IPS-15b (cell line): ENCODE results near the gene CBX1.
A peak's percentile ranks its signal among the peaks of the same experiment; 100 is the strongest.

Experiments used
- H3K27me3 ChIP-seq: one replicate; pipeline ENCODE4 v1.6.1; 2013; ENCODE audit warnings: low read length; ENCODE audit not compliant: control insufficient read depth, insufficient read depth
- H3K36me3 ChIP-seq: one replicate; pipeline ENCODE4 v1.6.1; 2013; ENCODE audit warnings: low read length; ENCODE audit not compliant: control insufficient read depth, insufficient read depth
- H3K4me1 ChIP-seq: one replicate; pipeline ENCODE4 v1.6.1; 2013; ENCODE audit warnings: mild to moderate bottlenecking, low read length; ENCODE audit not compliant: control insufficient read depth, insufficient read depth
- H3K4me3 ChIP-seq: one replicate; pipeline ENCODE4 v1.5.1; 2013; ENCODE audit warnings: low read depth, low read length
- H3K9ac ChIP-seq: one replicate; pipeline ENCODE4 v1.6.1; 2013; ENCODE audit warnings: low read depth, mild to moderate bottlenecking, low read length
- H3K9me3 ChIP-seq: one replicate; pipeline ENCODE4 v1.6.1; 2013; ENCODE audit warnings: mild to moderate bottlenecking, low read length; ENCODE audit not compliant: control insufficient read depth, insufficient read depth

Gene CBX1

GRCh38 chr17:48055531-48056245, 45.6 kb downstream of the CBX1 start:
- H3K4me1 ChIP-seq = peaks cover 36% of the 10 kb centered on the region
- H3K36me3 ChIP-seq = peaks cover 58% of the 10 kb centered on the region
- H3K9ac ChIP-seq = peak overlapping the region; percentile 74
- H3K27me3 ChIP-seq = no peaks in the 10 kb centered on the region
- H3K4me3 ChIP-seq = peak overlapping the region; percentile 86
- no peaks in the 10 kb centered on the region for H3K9me3 ChIP-seq

GRCh38 chr17:48054238-48055185, 46.8 kb downstream of the CBX1 start:
- H3K4me3 ChIP-seq = peak overlapping the region; percentile 86
- peaks cover 49% of the 10 kb centered on the region for H3K36me3 ChIP-seq
- H3K4me1 ChIP-seq = peaks cover 40% of the 10 kb centered on the region
- H3K27me3 ChIP-seq = no peaks in the 10 kb centered on the region
- H3K9ac ChIP-seq = peak overlapping the region; percentile 74
- H3K9me3 ChIP-seq = no peaks in the 10 kb centered on the region

DNA sequence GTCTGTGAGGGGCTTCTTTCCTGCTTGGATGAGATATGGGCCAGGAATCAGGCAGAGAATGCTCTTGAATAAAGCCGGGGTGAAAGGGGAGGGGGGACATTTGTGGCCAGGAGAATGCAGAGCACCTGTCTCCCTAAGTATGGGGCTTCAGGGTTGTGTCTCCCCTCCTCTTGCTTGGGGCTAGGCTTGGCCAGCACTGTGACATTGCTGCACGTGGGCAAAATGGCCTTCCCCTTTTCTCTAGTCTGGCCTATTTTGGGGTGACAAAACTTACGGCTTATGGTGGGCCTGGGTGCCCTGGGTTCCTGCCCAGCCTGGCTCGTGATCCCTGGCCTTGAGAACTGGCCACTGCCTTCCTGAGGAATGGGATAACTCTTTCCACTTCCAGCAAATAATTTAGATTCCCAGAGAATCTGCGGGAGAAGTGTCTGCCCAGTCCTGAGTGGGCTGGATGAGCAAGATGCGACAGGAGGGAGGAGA, 47.5 kb downstream of the CBX1 start:
- Histone ChIP-seq H3K4me1 (peaks cover 40% of the 10 kb centered on the region), H3K36me3 (peaks cover 42% of the 10 kb centered on the region), H3K27me3 (no peaks in the 10 kb centered on the region), H3K9ac (no peak overlapping the region), H3K9me3 (no peaks in the 10 kb centered on the region), H3K4me3 (peak overlapping the region; percentile 42)

DNA sequence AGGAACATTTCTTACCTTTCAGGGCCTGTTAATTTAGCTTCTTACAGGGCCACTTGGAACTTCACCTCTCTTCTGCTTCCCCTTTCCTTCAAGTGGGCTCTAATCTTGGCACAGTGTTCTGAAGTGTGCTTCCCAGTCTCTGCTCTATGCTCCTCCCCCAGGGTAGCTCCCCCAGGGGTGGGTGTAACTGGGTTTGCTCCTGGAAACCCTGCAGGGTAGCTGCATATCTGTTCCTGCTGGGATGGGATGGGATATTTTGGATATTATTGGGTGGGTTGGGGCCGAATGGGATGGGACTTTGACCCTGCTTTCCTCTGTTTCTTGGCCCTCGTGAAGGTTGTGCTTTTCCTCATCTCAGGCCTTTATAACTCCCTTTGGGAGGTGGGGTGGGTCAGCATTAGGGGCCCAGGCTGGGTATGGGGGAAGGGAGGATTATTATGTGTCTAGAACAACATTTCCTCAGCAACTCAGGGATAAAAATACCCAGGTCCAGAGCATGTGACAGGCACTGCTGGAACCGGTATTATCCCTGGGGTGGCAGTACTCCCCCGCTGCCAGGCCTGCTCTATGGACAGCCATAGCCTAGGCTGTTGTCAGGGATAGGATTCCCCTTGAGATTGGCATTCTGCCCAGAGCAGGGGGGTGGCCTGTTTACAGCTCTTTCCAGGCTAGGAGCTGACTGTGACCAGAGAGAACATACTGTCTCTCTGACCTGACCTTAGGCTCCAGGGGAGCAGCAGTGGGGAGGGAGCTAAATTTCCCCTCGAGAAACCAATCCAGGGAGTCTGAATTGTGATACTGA, 48.1 kb downstream of the CBX1 start:
- peak overlapping the region; percentile 8 for H3K9ac ChIP-seq
- no peaks in the 10 kb centered on the region for H3K9me3 ChIP-seq
- H3K4me3 ChIP-seq = peak overlapping the region; percentile 42
- H3K27me3 ChIP-seq = no peaks in the 10 kb centered on the region
- H3K4me1 ChIP-seq = peaks cover 40% of the 10 kb centered on the region
- peaks cover 36% of the 10 kb centered on the region for H3K36me3 ChIP-seq

- Histone ChIP-seq H3K9me3 (no peaks in the 10 kb centered on the region), H3K27me3 (no peaks in the 10 kb centered on the region), H3K36me3 (peaks cover 23% of the 10 kb centered on the region), H3K4me3 (peak overlapping the region; percentile 27), H3K9ac (no peak overlapping the region), H3K4me1 (peaks cover 40% of the 10 kb centered on the region)
Observed at GRCh38 chr17:48051706-48052486, 49.4 kb downstream of the CBX1 start.

DNA sequence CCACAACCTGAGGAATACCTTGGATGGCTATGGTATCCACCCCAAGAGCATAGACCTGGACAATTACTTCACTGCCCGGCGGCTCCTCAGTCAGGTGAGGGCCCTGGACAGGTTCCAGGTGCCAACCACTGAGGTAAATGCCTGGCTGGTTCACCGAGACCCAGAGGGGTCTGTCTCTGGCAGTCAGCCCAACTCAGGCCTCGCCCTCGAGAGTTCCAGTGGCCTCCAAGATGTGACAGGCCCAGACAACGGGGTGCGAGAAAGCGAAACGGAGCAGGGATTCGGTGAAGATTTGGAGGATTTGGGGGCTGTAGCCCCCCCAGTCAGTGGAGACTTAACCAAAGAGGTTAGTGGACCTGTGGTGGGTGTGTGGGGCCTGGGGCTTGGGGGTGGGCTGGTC, 50.0 kb downstream of the CBX1 start:
- no peaks in the 10 kb centered on the region for H3K27me3 ChIP-seq

GRCh38 chr17:48048384-48049126, 52.7 kb downstream of the CBX1 start:
- Histone ChIP-seq H3K27me3 (no peaks in the 10 kb centered on the region), H3K36me3 (peaks cover 18% of the 10 kb centered on the region), H3K9ac (peak overlapping the region; percentile 90), H3K9me3 (no peaks in the 10 kb centered on the region), H3K4me1 (peaks cover 26% of the 10 kb centered on the region), H3K4me3 (peak overlapping the region; percentile 75)

More for the DNA sequence above, 50.0 kb downstream of the CBX1 start:
- Histone ChIP-seq H3K36me3 (peaks cover 18% of the 10 kb centered on the region), H3K9me3 (no peaks in the 10 kb centered on the region), H3K9ac (no peak overlapping the region), H3K4me1 (peaks cover 36% of the 10 kb centered on the region), H3K4me3 (no peak overlapping the region)

DNA sequence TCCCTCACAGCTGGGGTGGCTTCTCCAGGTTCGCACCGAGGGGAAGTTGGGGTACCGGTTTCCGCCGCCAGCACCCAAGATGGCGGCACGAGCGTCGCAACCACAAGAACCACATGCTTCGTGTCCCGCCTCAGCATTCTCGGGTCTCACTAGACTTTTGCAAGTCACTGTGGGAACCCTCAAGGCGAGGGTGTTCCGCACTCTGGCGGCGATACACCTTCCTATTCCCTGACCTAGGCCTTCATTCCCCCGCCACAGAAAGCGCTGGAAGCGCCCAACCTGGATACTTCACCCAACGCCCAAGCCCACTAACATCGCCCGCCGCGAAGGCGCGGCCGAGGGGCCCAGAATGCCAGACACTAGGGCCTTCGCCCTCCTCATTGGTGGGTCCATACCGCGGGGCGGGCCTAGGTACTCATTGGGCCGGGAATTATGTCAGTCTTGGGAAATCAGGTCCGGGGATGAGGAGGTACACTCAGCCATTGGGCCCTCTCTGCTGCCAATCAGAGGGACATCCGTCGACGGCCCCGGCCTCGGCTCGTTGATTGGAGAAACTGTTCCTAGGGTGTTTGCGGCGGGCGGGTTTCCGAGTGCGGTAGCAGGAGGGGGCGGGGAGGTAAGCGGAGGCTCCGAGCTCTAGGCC, 53.4 kb downstream of the CBX1 start, which contains the start of gene NFE2L1:
TSS of gene NFE2L1 (plus strand) at position 619 of the 643 bp plus-strand sequence. CDS start 2,760 bp downstream, outside the sequence.
- Histone ChIP-seq H3K27me3 (peaks cover 4% of the 10 kb centered on the region), H3K4me3 (peak within 1 kb of the TSS; percentile 98), H3K36me3 (peaks cover 17% of the 10 kb centered on the region), H3K9ac (peak within 1 kb of the TSS; percentile 90), H3K9me3 (no peaks in the 10 kb centered on the region), H3K4me1 (peaks cover 19% of the 10 kb centered on the region)

- H3K9me3 ChIP-seq = no peaks in the 10 kb centered on the region
- H3K4me3 ChIP-seq = peak overlapping the region; percentile 98
- H3K27me3 ChIP-seq = peaks cover 4% of the 10 kb centered on the region
- peak overlapping the region; percentile 80 for H3K9ac ChIP-seq
- H3K4me1 ChIP-seq = peaks cover 13% of the 10 kb centered on the region
- H3K36me3 ChIP-seq = peaks cover 11% of the 10 kb centered on the region
Observed at GRCh38 chr17:48047113-48047740, 54.1 kb downstream of the CBX1 start.
